ENCODE results near the gene DCDC2C. TPM values are rescaled to one million over a fixed set of nuclear protein-coding genes. Genes with fewer than 3 reads are reported as not detected.

Gene DCDC2C
- total RNA-seq, 1 donor from 2014 or later: not detected

Other genes with a start within 250 kb of the DCDC2C start
- gene ADI1, start 184.0 kb upstream of the DCDC2C start, total RNA-seq: 160 TPM
- gene RNASEH1, start 145.2 kb upstream of the DCDC2C start, total RNA-seq: 20.9 TPM
- 657 TPM for gene RPS7, start 128.3 kb upstream of the DCDC2C start, total RNA-seq
- gene COLEC11, start 108.5 kb upstream of the DCDC2C start, total RNA-seq: 1.9 TPM
- not detected for gene ALLC, start 45.4 kb upstream of the DCDC2C start, total RNA-seq

Data from Right ventricle myocardium inferior (tissue), 1 donor.